SIG-M5 treated with dmso at 0.1 percent for 504 hours (cell line): ENCODE measurements around the gene PCK2.
"Not testable (repeated sequence)": the region's sequence is repeated elsewhere in the genome, so short reads cannot be mapped to it uniquely, and the experiment has no call there.

Source experiments
- DNase-seq: peaks from one replicate; lab custom pipeline; 2025; ENCODE audit not compliant: unreplicated experiment; lab: John Stamatoyannopoulos, UW

The PCK2 gene

GRCh38 chr14:24093207-24093900, 757 bp upstream of the PCK2 start:
- no peak for DNase-seq

- DNase-seq = peak; percentile 8
These were observed 745 bp downstream of the PCK2 start for GRCh38 chr14:24094841-24095270.

- DNase-seq = peak; percentile 62
These were observed 1.4 kb downstream of the PCK2 start for GRCh38 chr14:24095271-24096068.

GRCh38 chr14:24096545-24097181, 2.6 kb downstream of the PCK2 start:
- no peak for DNase-seq

GRCh38 chr14:24098229-24098926, 4.3 kb downstream of the PCK2 start:
- no peak for DNase-seq

- no peak for DNase-seq
These were observed 5.1 kb downstream of the PCK2 start for GRCh38 chr14:24098927-24099813.

- DNase-seq = peak; percentile 27
These were observed 6.3 kb downstream of the PCK2 start for GRCh38 chr14:24100197-24100981.

GRCh38 chr14:24100982-24101494, 6.9 kb downstream of the PCK2 start:
- DNase-seq = no peak

- DNase-seq = no peak
These were observed 8.4 kb downstream of the PCK2 start for GRCh38 chr14:24102357-24103048.

GRCh38 chr14:24103451-24103850, 9.3 kb downstream of the PCK2 start:
- no peak for DNase-seq

- not testable (repeated sequence) for DNase-seq
These were observed 11.6 kb downstream of the PCK2 start for GRCh38 chr14:24105609-24106239.

- no peak for DNase-seq
These were observed 12.7 kb downstream of the PCK2 start for GRCh38 chr14:24106672-24107271.

GRCh38 chr14:24108336-24108874, 14.3 kb downstream of the PCK2 start:
- DNase-seq = no peak

- no peak for DNase-seq
These were observed 15.9 kb downstream of the PCK2 start for GRCh38 chr14:24110060-24110459.

- DNase-seq = no peak
These were observed 16.4 kb downstream of the PCK2 start for GRCh38 chr14:24110523-24110922.

GRCh38 chr14:24113379-24113800, 19.3 kb downstream of the PCK2 start:
- DNase-seq = no peak

GRCh38 chr14:24113801-24114531, 19.9 kb downstream of the PCK2 start:
- peak; percentile 88 for DNase-seq
